IMR-90 (cell line): ENCODE measurements around the gene SPDYE1. TPM values are rescaled to one million over a fixed set of nuclear protein-coding genes. Genes with fewer than 3 reads are reported as not detected.
"Not testable (repeated sequence)": the region's sequence is repeated elsewhere in the genome, so short reads cannot be mapped to it uniquely, and the experiment has no call there.

Experiments
- ATAC-seq: fragments of 200-7000 bp; cut with Tn5 transposase; 2 replicates; pipeline ENCODE4 v1.9.1; 2020; ENCODE audit warnings: low read depth, mild to moderate bottlenecking, moderate library complexity
- BruUV-seq: library from RNA; stranded (reverse); fragments of 400-500 nt; replicated peaks from 2 replicates; lab custom pipeline; 2021; lab: Mats Ljungman, UMichigan
- CTCF ChIA-PET: fragments of 300-600 bp; formaldehyde crosslinking; extraction: SDS; loops from one replicate; lab custom pipeline; 2021; ENCODE audit warnings: antibody characterized with exemption; lab: Yijun Ruan, JAX
- POLR2A ChIA-PET: fragments of 300-600 bp; sonication (Branson Sonifier 250); formaldehyde crosslinking; loops from one replicate; lab custom pipeline; 2022; ENCODE audit warnings: antibody characterized with exemption; ENCODE audit not compliant: unreplicated experiment; lab: Charles Lee
- DNase-seq: peaks from one replicate; pipeline ENCODE4 v3.0.0; 2013
- H2AFZ ChIP-seq: replicated peaks from 2 replicates; pipeline ENCODE3; 2013; ENCODE audit warnings: low read length, mild to moderate bottlenecking; ENCODE audit not compliant: poor library complexity
- H2AK5ac ChIP-seq: 2 replicates; pipeline ENCODE4 v1.6.1; 2013; ENCODE audit warnings: low read depth, low read length, inconsistent platforms
- H2AK9ac ChIP-seq: replicated peaks from 2 replicates; pipeline ENCODE3; 2013; ENCODE audit warnings: mild to moderate bottlenecking, low read depth, low read length, moderate library complexity; ENCODE audit not compliant: poor library complexity
- H2BK120ac ChIP-seq: 2 replicates; pipeline ENCODE4 v1.6.1; 2013; ENCODE audit warnings: low read depth, low read length, inconsistent platforms
- H2BK15ac ChIP-seq: 3 replicates; pipeline ENCODE4 v1.6.1; 2013; ENCODE audit warnings: low read depth, low read length, inconsistent platforms
- H2BK20ac ChIP-seq: 2 replicates; pipeline ENCODE4 v1.6.1; 2013; ENCODE audit warnings: low read depth, mild to moderate bottlenecking, inconsistent platforms, low read length, moderate library complexity
- H2BK5ac ChIP-seq: 2 replicates; pipeline ENCODE4 v1.6.1; 2013; ENCODE audit warnings: mild to moderate bottlenecking, low read depth, low read length, inconsistent platforms; ENCODE audit not compliant: poor library complexity, severe bottlenecking
- H3K14ac ChIP-seq: replicated peaks from 2 replicates; pipeline ENCODE4 v1.6.1; 2013; ENCODE audit warnings: low read depth, low read length, inconsistent platforms
- H3K18ac ChIP-seq: 2 replicates; pipeline ENCODE4 v1.6.1; 2013; ENCODE audit warnings: low read depth, low read length, control low read depth
- H3K23ac ChIP-seq: 2 replicates; pipeline ENCODE4 v1.6.1; 2013; ENCODE audit warnings: low read depth, low read length, inconsistent platforms
- H3K27ac ChIP-seq: 2 replicates; pipeline ENCODE4 v1.5.1; 2013; ENCODE audit warnings: mild to moderate bottlenecking, control low read depth, low read length; ENCODE audit not compliant: insufficient read depth
- H3K27me3 ChIP-seq: 2 replicates; pipeline ENCODE4 v1.6.1; 2013; ENCODE audit warnings: low read length; ENCODE audit not compliant: control insufficient read depth, insufficient read depth
- H3K36me3 ChIP-seq: 2 replicates; pipeline ENCODE4 v1.6.1; 2013; ENCODE audit warnings: low read length, mixed read lengths; ENCODE audit not compliant: control insufficient read depth, insufficient read depth
- H3K4ac ChIP-seq: 2 replicates; pipeline ENCODE4 v1.6.1; 2013; ENCODE audit warnings: low read depth, low read length, inconsistent platforms
- H3K4me1 ChIP-seq: 2 replicates; pipeline ENCODE4 v1.6.1; 2013; ENCODE audit warnings: low read length, mixed read lengths; ENCODE audit not compliant: control insufficient read depth, insufficient read depth
- H3K4me2 ChIP-seq: 2 replicates; pipeline ENCODE4 v1.6.1; 2013; ENCODE audit warnings: low read depth, mild to moderate bottlenecking, control low read depth, low read length, moderate library complexity
- H3K4me3 ChIP-seq: 2 replicates; pipeline ENCODE4 v1.5.1; 2013; ENCODE audit warnings: low read depth, mild to moderate bottlenecking, control low read depth, low read length, moderate library complexity; ENCODE audit not compliant: insufficient read depth
- H3K56ac ChIP-seq: 2 replicates; pipeline ENCODE4 v1.6.1; 2013; ENCODE audit warnings: low read length, inconsistent platforms; ENCODE audit not compliant: insufficient read depth; ENCODE audit errors: extremely low read depth
- H3K79me1 ChIP-seq, 2 experiments: 2 replicates each; pipeline ENCODE4 v1.6.1; 2013; ENCODE audit warnings: low read length in 2 of 2, inconsistent platforms in 1 of 2, low read depth in 1 of 2
- H3K9ac ChIP-seq: 2 replicates; pipeline ENCODE4 v1.6.1; 2013; ENCODE audit warnings: low read depth, low read length, control low read depth
- H3K9me1 ChIP-seq: 2 replicates; pipeline ENCODE4 v1.6.1; 2013; ENCODE audit warnings: low read length, inconsistent platforms; ENCODE audit not compliant: insufficient read depth
- H3K9me3 ChIP-seq: 2 replicates; pipeline ENCODE4 v1.6.1; 2013; ENCODE audit warnings: low read length; ENCODE audit not compliant: control insufficient read depth, insufficient read depth
- H4K20me1 ChIP-seq: 2 replicates; pipeline ENCODE4 v1.6.1; 2013; ENCODE audit warnings: low read length, inconsistent platforms; ENCODE audit not compliant: insufficient read depth
- H4K5ac ChIP-seq: 2 replicates; pipeline ENCODE4 v1.6.1; 2013; ENCODE audit warnings: mild to moderate bottlenecking, low read depth, low read length, control low read depth
- H4K8ac ChIP-seq, 2 experiments: 2 replicates each; pipeline ENCODE4 v1.6.1; 2013; ENCODE audit warnings: low read depth in 2 of 2, low read length in 2 of 2, control low read depth in 1 of 2, inconsistent platforms in 1 of 2
- H4K91ac ChIP-seq: 2 replicates; pipeline ENCODE4 v1.6.1; 2013; ENCODE audit warnings: low read depth, low read length, inconsistent platforms; ENCODE audit not compliant: insufficient read depth
- WGBS, 2 experiments: methylation state at CpG; one replicate each; pipeline versions ENCODE4 v1.1.5 to v1.1.7; 2013; ENCODE audit warnings: missing lambda C conversion rate in 2 of 2; ENCODE audit not compliant: insufficient read length in 1 of 2; ENCODE audit errors: extremely low coverage in 2 of 2; 5-methylcytosine and 5-hydroxymethylcytosine counted together
- dilution Hi-C: fragments of 300-500 bp; cut with HindIII; formaldehyde crosslinking; loops from one replicate; pipeline ENCODE4 v1.14.3; 2018; ENCODE audit warnings: low sequenced_read_pairs; ENCODE audit not compliant: unreplicated experiment
- in situ Hi-C: fragments of 300-500 bp; cut with MboI; formaldehyde crosslinking; loops from 3 replicates; pipeline ENCODE4 v1.14.3; 2019; ENCODE audit warnings: low sequenced_read_pairs, inconsistent platforms, mixed read lengths
- intact Hi-C: fragments of 100-400 bp; cut with micrococcal nuclease; formaldehyde crosslinking; loops from 2 replicates; pipeline ENCODE4 v1.10.0; 2022
- polyA plus RNA-seq, 3 experiments: library from polyadenylated mRNA; depleted of rRNA; stranded (reverse); fragments of >200 nt; gene quantifications; 2 replicates each; pipeline ENCODE4 v1.2.3, GENCODE V29; 2012; ENCODE audit warnings: low replicate concordance in 1 of 3
- total RNA-seq: library from RNA; depleted of rRNA; stranded (reverse); fragments of >200 nt; gene quantifications from 2 replicates; pipeline ENCODE4 v1.2.3, GENCODE V29; 2012

SPDYE1 gene
- total and polyA plus RNA-seq, 2 of the 4 experiments (the other 2 are of a cell fraction): not detected

- POLR2A ChIA-PET, H3K79me1 ChIP-seq, H4K8ac ChIP-seq, dilution Hi-C loops, H3K36me3 ChIP-seq, H3K23ac ChIP-seq, H4K91ac ChIP-seq, H2AK5ac ChIP-seq, H3K4ac ChIP-seq, H3K27me3 ChIP-seq, H3K4me1 ChIP-seq, H2BK15ac ChIP-seq, H2BK20ac ChIP-seq, BruUV-seq, H3K14ac ChIP-seq, H4K5ac ChIP-seq, H2BK5ac ChIP-seq, H3K9me1 ChIP-seq, DNase-seq, ATAC-seq, H3K9ac ChIP-seq, H3K9me3 ChIP-seq, H3K4me3 ChIP-seq, H2AFZ ChIP-seq, H2AK9ac ChIP-seq, in situ Hi-C loops, CTCF ChIA-PET, H4K20me1 ChIP-seq, H3K56ac ChIP-seq, H2BK120ac ChIP-seq, H3K18ac ChIP-seq, H3K27ac ChIP-seq, H3K4me2 ChIP-seq, intact Hi-C loops: not testable (repeated sequence)
- WGBS, 2 experiments: 100% methylated on average over 1 of the region's 12 CpGs; no CpG with 5 or more reads in 1 of the 2 experiments
These were observed 7.6 kb upstream of the SPDYE1 start for GRCh38 chr7:43990011-43990585.

GRCh38 chr7:43990829-43991228 is 6.9 kb upstream of the SPDYE1 start:
- H4K8ac ChIP-seq, BruUV-seq, H3K4me3 ChIP-seq, H4K91ac ChIP-seq, H3K9me3 ChIP-seq, H4K5ac ChIP-seq, H3K9ac ChIP-seq, H4K20me1 ChIP-seq, CTCF ChIA-PET, H3K4me1 ChIP-seq, H3K14ac ChIP-seq, H2BK20ac ChIP-seq, H3K56ac ChIP-seq, H3K9me1 ChIP-seq, H2BK15ac ChIP-seq, dilution Hi-C loops, H2AFZ ChIP-seq, H3K4me2 ChIP-seq, ATAC-seq, in situ Hi-C loops, H3K36me3 ChIP-seq, H3K4ac ChIP-seq, H2BK5ac ChIP-seq, H3K27me3 ChIP-seq, intact Hi-C loops, H2AK5ac ChIP-seq, H3K18ac ChIP-seq, H3K27ac ChIP-seq, DNase-seq, H3K23ac ChIP-seq, H2BK120ac ChIP-seq, H3K79me1 ChIP-seq, POLR2A ChIA-PET, H2AK9ac ChIP-seq: not testable (repeated sequence)
- no CpG with 5 or more reads among the region's 1 CpG for WGBS, 2 experiments
